Hepatocyte (in vitro differentiated cells): ENCODE data around the gene ITGA4. TPM values are rescaled to one million over a fixed set of nuclear protein-coding genes. Genes with fewer than 3 reads are reported as not detected.

Source experiments
- DNase-seq: peaks from one replicate; pipeline ENCODE4 v3.0.0-alpha.2; 2016; ENCODE audit warnings: low spot score
- H2AFZ ChIP-seq: fragments of 200-600 bp; sonication (generic); 2 replicates; pipeline ENCODE4 v1.6.0; 2016; ENCODE audit warnings: antibody characterized with exemption, mild to moderate bottlenecking
- H3K27ac ChIP-seq: fragments of 200-600 bp; sonication (generic); 2 replicates; pipeline ENCODE4 v1.5.1; 2016; ENCODE audit warnings: mild to moderate bottlenecking
- H3K27me3 ChIP-seq: fragments of 200-600 bp; sonication (generic); 2 replicates; pipeline ENCODE4 v1.6.1; 2016
- H3K36me3 ChIP-seq: fragments of 200-600 bp; sonication (generic); replicated peaks from 2 replicates; pipeline ENCODE4 v1.5.1; 2016; ENCODE audit warnings: low read depth; ENCODE audit not compliant: insufficient read depth
- H3K4me1 ChIP-seq: fragments of 200-600 bp; sonication (generic); 2 replicates; pipeline ENCODE4 v1.5.1; 2016; ENCODE audit warnings: mild to moderate bottlenecking, moderate library complexity; ENCODE audit not compliant: insufficient read depth
- H3K4me2 ChIP-seq: fragments of 200-600 bp; sonication (generic); 2 replicates; pipeline ENCODE4 v1.6.0; 2016
- H3K4me3 ChIP-seq: fragments of 200-600 bp; sonication (generic); 2 replicates; pipeline ENCODE4 v1.5.1; 2016; ENCODE audit warnings: mild to moderate bottlenecking
- H3K79me2 ChIP-seq: fragments of 200-600 bp; sonication (generic); 2 replicates; pipeline ENCODE4 v1.6.0; 2017; ENCODE audit warnings: mild to moderate bottlenecking
- H3K9me2 ChIP-seq: fragments of 200-600 bp; sonication (generic); replicated peaks from 2 replicates; pipeline ENCODE4 v1.6.0; 2017; ENCODE audit warnings: mild to moderate bottlenecking; ENCODE audit not compliant: insufficient read depth
- H3K9me3 ChIP-seq: fragments of 200-600 bp; sonication (generic); 2 replicates; pipeline ENCODE4 v1.5.1; 2016; ENCODE audit warnings: low read depth, mild to moderate bottlenecking
- H4K20me1 ChIP-seq: fragments of 200-600 bp; sonication (generic); 2 replicates; pipeline ENCODE4 v1.6.0; 2016; ENCODE audit warnings: mild to moderate bottlenecking; ENCODE audit not compliant: insufficient read depth, poor library complexity, severe bottlenecking
- EZH2 ChIP-seq: fragments of 200-600 bp; sonication (generic); IDR thresholded peaks from 2 replicates; pipeline ENCODE4 v1.6.1; 2016; ENCODE audit warnings: antibody characterized with exemption, mild to moderate bottlenecking, borderline replicate concordance
- EZH2phosphoT487 ChIP-seq: fragments of 200-600 bp; sonication (generic); IDR thresholded peaks from one replicate; pipeline ENCODE4 v1.6.1; 2018; ENCODE audit warnings: antibody characterized with exemption, mild to moderate bottlenecking, low read depth, moderate library complexity; ENCODE audit not compliant: unreplicated experiment, severe bottlenecking
- WGBS: methylation state at CpG from one replicate; pipeline ENCODE4 v1.1.6; 2016; ENCODE audit warnings: low lambda C conversion rate; ENCODE audit errors: missing lambda C conversion rate; 5-methylcytosine and 5-hydroxymethylcytosine counted together
- polyA plus RNA-seq: library from polyadenylated mRNA; unstranded; fragments of >200 nt; fragmentation: Nextera tagmentation; extraction: Ambion mirVana; gene quantifications from 2 replicates; pipeline ENCODE4 v1.2.1, GENCODE V29; 2016
- total RNA-seq: library from RNA; depleted of rRNA; stranded (reverse); fragments of >200 nt; gene quantifications from 2 replicates; pipeline ENCODE4 v1.2.3, GENCODE V29; 2014
- TF ChIP-seq, protein P1 (sequence below): fragments of 200-600 bp; sonication (generic); IDR thresholded peaks from 2 replicates; pipeline ENCODE4 v1.5.1; 2016; ENCODE audit warnings: antibody characterized with exemption, mild to moderate bottlenecking; ENCODE audit not compliant: poor library complexity

Gene ITGA4
- total and polyA plus RNA-seq, 2 experiments from 2014 or later = 1.9 to 6.3 TPM

DNA sequence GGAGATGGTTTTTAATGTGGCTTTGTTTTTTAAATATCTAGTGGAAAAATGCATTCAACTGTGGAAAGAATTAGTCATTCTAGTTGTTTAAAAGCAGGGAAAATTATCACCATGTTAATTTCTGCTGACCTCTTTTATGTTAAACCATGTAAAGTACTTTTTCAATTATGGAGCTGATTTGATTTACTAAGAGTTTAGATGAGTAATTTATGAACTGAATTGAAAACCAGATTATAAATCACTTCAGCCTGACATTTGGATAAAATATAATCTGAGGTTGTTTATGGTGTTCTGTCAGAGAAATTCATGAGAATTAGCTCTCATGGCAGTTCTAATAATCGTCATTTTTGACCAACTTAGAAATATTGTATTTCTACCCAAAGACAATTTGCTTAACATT lies 11.6 kb downstream of the ITGA4 start:
- Histone ChIP-seq H3K36me3 (no peaks in the 10 kb centered on the region), H3K4me1 (no peaks in the 10 kb centered on the region), H3K4me3 (no peak overlapping the region), H2AFZ (no peak overlapping the region), H3K27ac (no peak overlapping the region), H3K9me3 (no peaks in the 10 kb centered on the region), H3K27me3 (no peaks in the 10 kb centered on the region), H3K4me2 (no peak overlapping the region), H3K79me2 (no peaks in the 10 kb centered on the region), H4K20me1 (no peaks in the 10 kb centered on the region), H3K9me2 (no peaks in the 10 kb centered on the region)
- TF ChIP-seq EZH2phosphoT487 = no peak
- TF ChIP-seq, protein P1, sequence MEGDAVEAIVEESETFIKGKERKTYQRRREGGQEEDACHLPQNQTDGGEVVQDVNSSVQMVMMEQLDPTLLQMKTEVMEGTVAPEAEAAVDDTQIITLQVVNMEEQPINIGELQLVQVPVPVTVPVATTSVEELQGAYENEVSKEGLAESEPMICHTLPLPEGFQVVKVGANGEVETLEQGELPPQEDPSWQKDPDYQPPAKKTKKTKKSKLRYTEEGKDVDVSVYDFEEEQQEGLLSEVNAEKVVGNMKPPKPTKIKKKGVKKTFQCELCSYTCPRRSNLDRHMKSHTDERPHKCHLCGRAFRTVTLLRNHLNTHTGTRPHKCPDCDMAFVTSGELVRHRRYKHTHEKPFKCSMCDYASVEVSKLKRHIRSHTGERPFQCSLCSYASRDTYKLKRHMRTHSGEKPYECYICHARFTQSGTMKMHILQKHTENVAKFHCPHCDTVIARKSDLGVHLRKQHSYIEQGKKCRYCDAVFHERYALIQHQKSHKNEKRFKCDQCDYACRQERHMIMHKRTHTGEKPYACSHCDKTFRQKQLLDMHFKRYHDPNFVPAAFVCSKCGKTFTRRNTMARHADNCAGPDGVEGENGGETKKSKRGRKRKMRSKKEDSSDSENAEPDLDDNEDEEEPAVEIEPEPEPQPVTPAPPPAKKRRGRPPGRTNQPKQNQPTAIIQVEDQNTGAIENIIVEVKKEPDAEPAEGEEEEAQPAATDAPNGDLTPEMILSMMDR = no peak
- TF ChIP-seq EZH2 = no peak
- no peak for DNase-seq
- 79% methylated on average over 1 of the region's 1 CpG for WGBS

DNA sequence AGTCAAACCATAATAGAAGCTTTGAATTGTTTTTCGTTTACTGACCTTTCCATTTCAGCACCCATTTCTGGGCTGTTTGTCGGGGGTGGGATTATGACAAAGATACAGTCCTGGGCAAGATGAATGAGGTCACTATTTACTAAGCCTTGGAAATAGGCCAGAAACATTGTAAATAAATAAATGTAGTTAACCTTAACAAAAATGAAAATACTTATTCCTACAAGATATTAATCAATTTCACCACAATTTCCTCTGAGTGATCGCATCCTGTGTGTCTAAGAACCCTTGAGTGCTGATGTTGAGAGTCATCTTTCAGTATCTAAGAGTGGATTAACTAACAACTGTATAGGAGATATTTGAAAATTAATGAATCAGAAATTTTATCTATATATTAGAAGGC lies 14.0 kb downstream of the ITGA4 start:
- no peak overlapping the region for H3K4me2 ChIP-seq
- no peaks in the 10 kb centered on the region for H3K36me3 ChIP-seq
- no peak overlapping the region for H3K4me3 ChIP-seq
- DNase-seq = no peak
- no peaks in the 10 kb centered on the region for H3K27me3 ChIP-seq
- TF ChIP-seq, protein P1 = no peak
- TF ChIP-seq EZH2 (no peak), EZH2phosphoT487 (no peak)
- H3K79me2 ChIP-seq = no peaks in the 10 kb centered on the region
- H3K9me2 ChIP-seq = no peaks in the 10 kb centered on the region
- 82% methylated on average over 3 of the region's 3 CpGs for WGBS
- H2AFZ ChIP-seq = no peak overlapping the region
- H3K9me3 ChIP-seq = no peaks in the 10 kb centered on the region
- no peak overlapping the region for H3K27ac ChIP-seq
- no peaks in the 10 kb centered on the region for H3K4me1 ChIP-seq
- no peaks in the 10 kb centered on the region for H4K20me1 ChIP-seq

DNA sequence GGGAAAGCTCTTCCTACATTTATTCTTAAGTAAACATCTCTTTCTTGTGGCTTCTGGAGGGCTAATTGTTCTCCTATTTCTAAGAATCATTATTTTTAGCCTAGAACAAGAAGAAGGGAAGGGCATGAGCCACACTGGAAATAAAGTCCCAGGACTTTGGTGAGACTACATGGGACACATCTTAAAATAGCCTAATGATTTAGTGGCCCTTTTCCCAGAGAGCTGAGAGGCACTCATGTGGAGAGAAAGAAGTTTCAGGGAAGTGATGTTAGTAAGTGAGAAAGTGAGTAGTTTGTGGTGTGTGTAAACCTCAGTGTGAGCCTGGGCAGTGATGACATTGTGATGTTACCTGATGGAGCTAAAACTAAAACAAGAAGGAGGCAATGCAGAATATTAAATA lies 14.6 kb downstream of the ITGA4 start:
- no peak for DNase-seq
- H3K79me2 ChIP-seq = no peaks in the 10 kb centered on the region
- H3K27me3 ChIP-seq = no peaks in the 10 kb centered on the region
- H3K9me3 ChIP-seq = no peaks in the 10 kb centered on the region
- no peaks in the 10 kb centered on the region for H4K20me1 ChIP-seq
- H3K4me1 ChIP-seq = no peaks in the 10 kb centered on the region
- TF ChIP-seq EZH2 (no peak), EZH2phosphoT487 (no peak)
- TF ChIP-seq, protein P1 = no peak
- no peak overlapping the region for H3K27ac ChIP-seq
- H2AFZ ChIP-seq = no peak overlapping the region
- H3K4me2 ChIP-seq = no peak overlapping the region
- no peaks in the 10 kb centered on the region for H3K36me3 ChIP-seq
- no peaks in the 10 kb centered on the region for H3K9me2 ChIP-seq
- no peak overlapping the region for H3K4me3 ChIP-seq

DNA sequence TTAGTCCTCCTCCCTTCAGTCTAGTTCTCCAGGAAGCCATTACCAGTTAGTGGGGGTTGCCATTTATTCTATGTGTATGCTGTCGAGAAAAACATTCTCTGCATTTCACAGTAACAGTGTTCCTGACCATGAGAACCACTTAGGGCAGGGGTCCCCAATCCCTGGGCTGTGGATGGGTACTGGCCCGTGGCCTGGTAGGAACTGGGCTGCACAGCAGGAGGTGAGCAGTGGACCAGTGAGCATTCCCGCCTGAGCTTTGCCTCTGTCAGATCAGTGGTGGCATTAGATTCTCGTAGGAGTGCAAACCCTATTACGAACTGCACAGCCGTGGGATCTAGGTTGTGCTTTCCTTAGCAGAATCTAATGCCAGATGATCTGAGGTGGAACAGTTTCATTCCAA lies 15.8 kb downstream of the ITGA4 start:
- Histone ChIP-seq H2AFZ (no peak overlapping the region), H3K9me2 (no peaks in the 10 kb centered on the region), H4K20me1 (no peaks in the 10 kb centered on the region), H3K27ac (no peak overlapping the region), H3K27me3 (no peaks in the 10 kb centered on the region), H3K79me2 (no peaks in the 10 kb centered on the region), H3K36me3 (no peaks in the 10 kb centered on the region), H3K9me3 (no peaks in the 10 kb centered on the region), H3K4me3 (no peak overlapping the region), H3K4me1 (no peaks in the 10 kb centered on the region), H3K4me2 (no peak overlapping the region)
- DNase-seq = no peak
- 88% methylated on average over 6 of the region's 6 CpGs for WGBS
- TF ChIP-seq EZH2 (no peak), EZH2phosphoT487 (no peak)
- TF ChIP-seq, protein P1 = no peak
